22Rv1 (cell line): Measurements from ENCODE around the gene CASTOR1.

Experiments
- H3K27ac ChIP-seq: fragments of 450-650 bp; 2 replicates; pipeline ENCODE4 v1.5.1; 2017
- ZFX ChIP-seq: fragments of 450-650 bp; IDR thresholded peaks from 2 replicates; pipeline ENCODE4 v1.6.1; 2017; ENCODE audit warnings: antibody characterized with exemption, borderline replicate concordance
- TF ChIP-seq, protein P1 (sequence below): fragments of 450-650 bp; IDR thresholded peaks from 2 replicates; pipeline ENCODE4 v1.5.1; 2017; ENCODE audit warnings: mild to moderate bottlenecking

The CASTOR1 gene

DNA sequence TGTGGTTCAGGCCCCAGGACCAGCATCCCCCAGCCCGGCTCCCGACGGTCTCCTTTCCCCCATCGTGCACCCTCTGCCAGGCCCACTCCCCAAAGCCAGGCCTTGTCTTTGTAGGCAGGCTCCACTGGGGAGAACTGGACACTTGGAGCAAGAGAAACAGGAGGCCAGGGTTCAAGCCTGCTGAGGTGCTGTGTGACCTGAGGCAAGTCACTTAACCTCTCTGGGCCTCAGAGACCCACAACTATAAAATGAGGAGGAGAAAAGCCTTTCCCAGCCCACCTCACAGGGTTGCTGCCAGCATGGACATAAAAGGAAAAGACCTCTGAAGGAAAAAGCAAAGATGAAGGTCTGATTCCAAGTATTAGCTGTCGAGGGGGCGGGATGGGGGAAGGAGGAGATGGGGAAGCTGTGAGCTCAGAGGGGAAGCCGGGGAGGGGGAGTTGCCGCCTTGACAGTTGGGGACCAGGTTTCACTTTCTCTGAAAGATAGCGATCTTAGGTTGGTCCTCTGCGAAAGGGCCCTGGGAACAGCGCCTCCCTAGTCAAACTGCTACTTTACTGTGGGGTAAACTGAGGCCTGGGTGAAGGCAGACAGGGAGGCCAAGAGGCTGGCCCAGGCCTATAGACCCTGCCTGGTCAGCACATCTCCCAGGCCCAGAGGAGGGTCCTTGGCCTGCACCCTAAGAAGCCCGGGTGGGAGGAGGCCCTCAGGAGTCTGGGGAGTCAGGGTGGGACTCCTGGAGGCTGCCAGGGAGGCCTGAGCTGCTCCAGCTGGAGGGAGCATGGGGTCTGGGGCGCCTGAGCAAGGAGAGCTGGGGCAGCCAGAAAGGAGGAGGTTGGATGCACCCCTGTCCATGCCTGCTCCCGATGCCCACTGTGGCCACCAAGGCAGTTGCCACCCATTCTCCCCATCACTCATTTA is 21.7 kb downstream of the CASTOR1 start:
- TF ChIP-seq ZFX = no peak
- TF ChIP-seq, protein P1, sequence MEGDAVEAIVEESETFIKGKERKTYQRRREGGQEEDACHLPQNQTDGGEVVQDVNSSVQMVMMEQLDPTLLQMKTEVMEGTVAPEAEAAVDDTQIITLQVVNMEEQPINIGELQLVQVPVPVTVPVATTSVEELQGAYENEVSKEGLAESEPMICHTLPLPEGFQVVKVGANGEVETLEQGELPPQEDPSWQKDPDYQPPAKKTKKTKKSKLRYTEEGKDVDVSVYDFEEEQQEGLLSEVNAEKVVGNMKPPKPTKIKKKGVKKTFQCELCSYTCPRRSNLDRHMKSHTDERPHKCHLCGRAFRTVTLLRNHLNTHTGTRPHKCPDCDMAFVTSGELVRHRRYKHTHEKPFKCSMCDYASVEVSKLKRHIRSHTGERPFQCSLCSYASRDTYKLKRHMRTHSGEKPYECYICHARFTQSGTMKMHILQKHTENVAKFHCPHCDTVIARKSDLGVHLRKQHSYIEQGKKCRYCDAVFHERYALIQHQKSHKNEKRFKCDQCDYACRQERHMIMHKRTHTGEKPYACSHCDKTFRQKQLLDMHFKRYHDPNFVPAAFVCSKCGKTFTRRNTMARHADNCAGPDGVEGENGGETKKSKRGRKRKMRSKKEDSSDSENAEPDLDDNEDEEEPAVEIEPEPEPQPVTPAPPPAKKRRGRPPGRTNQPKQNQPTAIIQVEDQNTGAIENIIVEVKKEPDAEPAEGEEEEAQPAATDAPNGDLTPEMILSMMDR = no peak
- H3K27ac ChIP-seq = no peak overlapping the region

DNA sequence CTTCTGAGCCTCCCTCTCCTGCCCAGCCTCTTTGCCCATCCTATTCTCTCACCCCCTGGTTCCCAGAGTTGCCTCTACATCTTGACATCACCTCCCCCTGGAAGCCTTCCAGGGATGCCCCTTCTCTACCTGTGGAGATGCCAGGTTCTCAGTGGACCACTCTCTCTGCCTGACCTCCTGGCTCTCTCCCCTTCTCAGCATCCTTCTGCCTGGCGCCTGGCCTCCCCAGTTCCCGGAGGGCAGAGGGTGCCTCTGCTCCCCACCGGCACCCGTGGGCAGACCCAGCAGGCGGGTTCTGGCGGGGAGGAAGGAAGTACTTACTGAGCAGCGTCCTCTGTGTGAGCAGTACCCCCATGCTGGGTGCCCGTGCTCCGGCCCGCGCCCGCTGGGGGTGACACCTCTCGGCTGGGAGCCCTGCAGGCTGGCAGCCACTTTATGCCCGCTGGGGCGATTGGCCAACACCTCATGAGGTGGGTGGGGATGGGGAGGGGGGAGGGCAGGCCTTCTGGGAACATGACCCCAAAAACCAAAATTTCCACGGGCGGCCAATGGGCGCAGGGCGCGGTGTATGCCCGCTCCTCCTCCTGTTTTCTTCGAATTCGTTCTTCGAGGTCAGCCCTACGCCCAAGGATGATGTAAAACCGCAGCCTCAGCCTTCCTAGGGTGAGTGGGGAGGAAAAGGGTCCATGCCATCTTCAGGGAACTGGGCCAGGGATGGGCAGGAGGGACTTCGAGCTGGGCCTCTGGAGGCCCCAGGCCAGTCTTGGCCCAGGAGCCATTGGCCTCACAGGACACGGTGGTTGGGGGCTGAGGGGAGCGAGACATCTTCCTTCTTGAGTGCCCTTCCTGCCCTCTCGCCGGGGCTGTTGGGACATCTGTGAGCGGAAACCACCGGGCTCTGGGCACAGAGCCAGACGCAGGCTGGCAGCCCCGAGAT is 22.6 kb downstream of the CASTOR1 start, which contains the start of gene OSM:
OSM (minus strand) TSS at position 407 of the 937 bp plus-strand sequence; CDS start at position 355, 52 bp downstream.
- TF ChIP-seq, protein P1 = no peak
- TF ChIP-seq ZFX = no peak
- H3K27ac ChIP-seq = no peak within 1 kb of the TSS

DNA sequence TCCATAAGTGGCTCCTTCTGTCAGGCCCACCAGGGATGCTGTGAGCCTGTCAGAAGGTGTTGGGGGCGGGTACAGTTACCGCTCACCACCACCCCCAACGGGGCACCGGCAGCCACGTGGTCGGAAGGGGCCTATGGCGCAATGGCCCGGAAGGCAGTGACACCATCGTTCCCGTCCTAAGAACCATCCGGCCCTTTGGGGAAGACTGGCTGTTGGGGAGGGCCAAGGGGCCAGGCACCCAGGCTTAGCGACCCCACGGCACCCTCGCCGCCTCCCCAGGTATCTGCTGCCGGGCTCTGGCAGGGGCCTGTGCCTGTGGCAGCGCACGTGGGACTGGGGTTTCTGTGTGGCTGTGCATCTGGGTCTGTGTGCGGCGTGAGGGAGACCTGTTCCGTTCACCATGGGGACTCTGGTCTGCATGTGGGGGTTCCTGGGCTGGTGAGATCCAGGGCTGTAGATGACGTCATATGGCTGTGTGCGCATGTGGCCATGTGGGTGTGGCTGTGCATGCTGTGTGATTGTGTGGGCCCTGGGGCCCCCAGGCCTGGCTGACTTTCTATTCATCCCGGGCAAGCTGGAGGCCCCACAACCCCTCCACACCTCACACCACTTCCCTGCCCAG is 23.4 kb downstream of the CASTOR1 start:
- TF ChIP-seq, protein P1 = no peak
- TF ChIP-seq ZFX = no peak
- H3K27ac ChIP-seq = no peak overlapping the region

DNA sequence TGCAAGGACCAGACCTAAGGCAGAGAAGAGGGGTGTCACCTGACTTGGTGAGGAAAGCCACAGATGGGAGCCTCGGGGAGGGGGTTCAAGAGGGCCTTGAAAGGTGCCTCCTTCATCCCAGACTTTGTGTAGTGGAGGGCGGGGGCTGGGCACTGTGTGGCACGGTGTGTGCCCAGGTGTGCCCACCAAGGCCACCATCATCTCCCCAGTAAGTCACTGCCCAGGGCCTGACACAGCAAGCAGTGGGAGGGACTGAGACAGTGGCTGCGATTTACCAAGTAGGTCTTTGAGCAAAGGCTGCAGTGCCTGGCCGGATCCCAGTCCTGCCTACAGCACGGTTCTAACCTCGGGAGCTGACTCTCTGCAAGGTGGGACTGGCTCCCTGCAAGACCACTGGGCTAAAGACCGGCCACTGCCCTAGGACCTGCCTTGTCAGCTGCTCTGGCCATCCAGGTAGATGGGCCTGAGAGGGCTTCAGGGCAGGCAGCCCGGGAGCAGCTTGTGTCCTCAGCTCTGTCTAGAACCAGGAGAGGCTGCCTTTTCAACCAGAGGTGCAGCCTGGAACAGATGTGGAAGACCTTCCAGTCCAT is 24.1 kb downstream of the CASTOR1 start:
- no peak for TF ChIP-seq ZFX
- TF ChIP-seq, protein P1 = no peak
- no peak overlapping the region for H3K27ac ChIP-seq

DNA sequence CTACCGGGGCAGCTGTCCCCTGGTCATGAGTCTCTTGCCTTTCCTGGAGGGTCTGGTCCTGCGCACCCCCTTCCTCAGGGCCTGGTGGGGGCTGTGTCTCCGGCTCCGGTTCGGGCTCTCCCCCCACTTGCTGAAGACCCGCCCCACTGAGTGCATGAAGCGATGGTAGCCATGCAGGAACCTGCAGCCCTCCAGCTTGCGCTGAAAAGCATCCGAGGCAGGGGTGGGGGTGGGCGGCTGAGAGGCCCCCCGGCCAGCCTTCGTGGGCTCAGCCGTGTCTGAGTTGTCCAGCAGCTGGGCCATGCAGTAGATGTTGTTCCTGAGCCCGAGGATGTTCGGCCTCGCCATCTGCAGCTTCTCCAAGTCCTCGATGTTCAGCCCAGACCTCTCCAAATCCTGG is 25.4 kb downstream of the CASTOR1 start:
- TF ChIP-seq, protein P1 = no peak
- no peak for TF ChIP-seq ZFX
- no peak overlapping the region for H3K27ac ChIP-seq

DNA sequence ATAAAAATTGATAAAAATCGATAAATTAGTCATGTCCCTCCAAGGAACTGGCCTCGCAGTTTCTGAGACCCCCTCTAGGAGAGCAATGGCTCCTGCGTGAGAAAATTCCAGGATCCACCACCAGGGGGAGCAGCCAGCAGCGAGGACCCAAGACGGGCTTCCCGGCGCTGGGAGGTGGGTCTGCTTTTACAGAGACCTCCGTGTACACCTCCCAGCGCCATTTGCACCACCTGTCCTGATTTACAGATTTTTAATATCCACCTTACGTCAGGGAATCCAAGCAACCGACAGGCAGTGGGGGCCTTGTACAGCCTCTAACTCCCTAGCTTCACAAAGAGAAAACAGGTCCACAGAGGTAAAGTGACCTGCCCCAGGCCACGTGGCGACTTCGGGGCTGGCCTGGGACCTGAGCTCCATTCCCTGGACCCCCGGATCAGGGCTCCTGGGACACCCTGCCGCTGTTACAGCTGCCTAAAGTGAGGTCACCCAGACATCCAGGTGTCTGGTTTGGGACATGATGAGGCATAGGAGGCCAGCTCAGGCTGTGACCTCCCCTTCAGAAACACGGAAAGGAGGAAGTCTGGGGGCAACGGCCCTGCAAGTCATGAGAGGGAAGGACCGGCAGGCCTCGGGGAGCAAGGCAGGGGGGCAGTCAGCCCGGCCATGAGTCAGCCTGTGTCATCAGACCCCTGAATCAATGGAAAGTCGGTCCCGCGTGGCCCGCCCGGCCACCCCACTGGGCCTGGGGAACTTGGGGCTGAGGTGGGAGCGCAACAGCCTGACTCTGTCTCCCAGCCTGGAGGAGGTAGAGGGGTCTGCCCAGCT is 26.2 kb downstream of the CASTOR1 start:
- H3K27ac ChIP-seq = no peak overlapping the region
- TF ChIP-seq ZFX = no peak
- TF ChIP-seq, protein P1 = peak; percentile 99
